Loucy (cell line): ENCODE data around the gene TMEM43.
"Not testable (repeated sequence)": the region's sequence is repeated elsewhere in the genome, so short reads cannot be mapped to it uniquely, and the experiment has no call there.

Source experiments
- H2AFZ ChIP-seq: fragments of 200-600 bp; sonication (generic); 2 replicates; pipeline ENCODE4 v1.6.0; 2016; ENCODE audit warnings: antibody characterized with exemption, mild to moderate bottlenecking, low read length, moderate library complexity
- H3F3A ChIP-seq: fragments of 200-600 bp; 2 replicates; pipeline ENCODE4 v1.6.0; 2016; ENCODE audit warnings: antibody characterized with exemption, low read depth, mild to moderate bottlenecking
- H3K27me3 ChIP-seq: fragments of 200-600 bp; sonication (generic); 2 replicates; pipeline ENCODE4 v1.6.1; 2014; ENCODE audit warnings: low read length, mild to moderate bottlenecking; ENCODE audit not compliant: insufficient read depth, poor library complexity, severe bottlenecking
- H3K36me3 ChIP-seq: fragments of 200-600 bp; sonication (generic); 2 replicates; pipeline ENCODE4 v1.6.1; 2016; ENCODE audit warnings: low read length; ENCODE audit not compliant: insufficient read depth
- H3K4me1 ChIP-seq: fragments of 200-600 bp; sonication (generic); 2 replicates; pipeline ENCODE4 v1.5.1; 2014; ENCODE audit warnings: low read length, mild to moderate bottlenecking; ENCODE audit not compliant: insufficient read depth, poor library complexity, severe bottlenecking
- H3K4me2 ChIP-seq: fragments of 200-600 bp; sonication (generic); 2 replicates; pipeline ENCODE4 v1.6.0; 2014; ENCODE audit warnings: antibody characterized with exemption, low read length, low read depth, mild to moderate bottlenecking; ENCODE audit not compliant: poor library complexity, severe bottlenecking
- H3K4me3 ChIP-seq: fragments of 200-600 bp; sonication (generic); 2 replicates; pipeline ENCODE4 v1.5.1; 2014; ENCODE audit warnings: low read length, mild to moderate bottlenecking, mixed read lengths; ENCODE audit not compliant: poor library complexity, severe bottlenecking
- H3K79me2 ChIP-seq: fragments of 200-600 bp; sonication (generic); 2 replicates; pipeline ENCODE4 v1.6.1; 2014; ENCODE audit warnings: low read length; ENCODE audit not compliant: insufficient read depth
- H3K9ac ChIP-seq: fragments of 200-600 bp; sonication (generic); 2 replicates; pipeline ENCODE4 v1.6.0; 2014; ENCODE audit warnings: mild to moderate bottlenecking, low read depth, low read length, moderate library complexity; ENCODE audit not compliant: poor library complexity, severe bottlenecking
- H3K9me2 ChIP-seq: fragments of 200-600 bp; sonication (generic); replicated peaks from 2 replicates; pipeline ENCODE4 v1.6.1; 2016; ENCODE audit warnings: low read depth, low read length, mixed read lengths
- H3K9me3 ChIP-seq: fragments of 200-600 bp; sonication (generic); 2 replicates; pipeline ENCODE4 v1.6.1; 2014; ENCODE audit warnings: mild to moderate bottlenecking, antibody characterized with exemption, low read length, low read depth; ENCODE audit not compliant: insufficient read depth
- H4K20me1 ChIP-seq: fragments of 200-600 bp; sonication (generic); 2 replicates; pipeline ENCODE4 v1.6.0; 2014; ENCODE audit warnings: antibody characterized with exemption, low read length, mild to moderate bottlenecking; ENCODE audit not compliant: insufficient read depth, poor library complexity, severe bottlenecking
- EZH2phosphoT487 ChIP-seq: fragments of 200-600 bp; IDR thresholded peaks from 2 replicates; pipeline ENCODE4 v1.6.1; 2018; ENCODE audit warnings: antibody characterized with exemption, mild to moderate bottlenecking, moderate library complexity, borderline replicate concordance
- TF ChIP-seq, protein P1 (sequence below): fragments of 200-600 bp; sonication (generic); conservative IDR thresholded peaks from 2 replicates; pipeline ENCODE4 v1.5.1; 2014; ENCODE audit warnings: mild to moderate bottlenecking, antibody characterized with exemption, low read length

TMEM43 gene, protein sequence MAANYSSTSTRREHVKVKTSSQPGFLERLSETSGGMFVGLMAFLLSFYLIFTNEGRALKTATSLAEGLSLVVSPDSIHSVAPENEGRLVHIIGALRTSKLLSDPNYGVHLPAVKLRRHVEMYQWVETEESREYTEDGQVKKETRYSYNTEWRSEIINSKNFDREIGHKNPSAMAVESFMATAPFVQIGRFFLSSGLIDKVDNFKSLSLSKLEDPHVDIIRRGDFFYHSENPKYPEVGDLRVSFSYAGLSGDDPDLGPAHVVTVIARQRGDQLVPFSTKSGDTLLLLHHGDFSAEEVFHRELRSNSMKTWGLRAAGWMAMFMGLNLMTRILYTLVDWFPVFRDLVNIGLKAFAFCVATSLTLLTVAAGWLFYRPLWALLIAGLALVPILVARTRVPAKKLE

DNA sequence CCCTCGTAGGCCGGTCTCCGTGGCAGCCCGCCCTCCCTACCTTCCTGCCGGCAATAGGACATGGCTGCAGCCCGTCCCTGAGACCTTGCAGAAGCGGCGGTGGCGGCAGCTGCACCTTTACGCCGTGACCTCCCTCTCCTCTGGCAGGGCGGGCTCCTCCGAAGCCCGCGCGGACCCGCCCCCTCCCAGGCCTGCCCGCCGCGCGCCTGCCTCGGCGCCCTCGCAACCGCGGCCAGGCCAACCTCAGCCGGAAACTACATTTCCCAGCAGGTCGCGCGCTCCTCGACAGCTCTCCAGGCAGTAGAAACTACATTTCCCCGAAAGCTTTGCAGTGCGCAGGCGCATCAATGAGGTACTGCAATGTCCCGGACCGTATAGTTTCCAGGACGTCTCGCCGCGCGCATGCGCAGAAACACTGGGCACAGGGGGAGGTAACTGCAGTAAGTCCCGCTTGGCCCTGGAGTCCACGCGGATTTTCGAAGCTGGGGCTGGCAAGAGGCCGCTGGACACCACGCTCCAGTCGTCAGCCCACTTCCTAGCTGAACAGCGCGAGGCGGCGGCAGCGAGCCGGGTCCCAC lies at the start of gene TMEM43, which contains the start of gene CHCHD4:
TSS of gene TMEM43 (plus strand) at position 438 of the 578 bp plus-strand sequence. CDS start 142 bp downstream, outside the sequence.
TSS of gene CHCHD4 (minus strand) at position 256 of the 578 bp plus-strand sequence. CDS start at position 62, 194 bp downstream.
- no peaks in the 10 kb centered on the region for H3K9me2 ChIP-seq
- TF ChIP-seq, protein P1, sequence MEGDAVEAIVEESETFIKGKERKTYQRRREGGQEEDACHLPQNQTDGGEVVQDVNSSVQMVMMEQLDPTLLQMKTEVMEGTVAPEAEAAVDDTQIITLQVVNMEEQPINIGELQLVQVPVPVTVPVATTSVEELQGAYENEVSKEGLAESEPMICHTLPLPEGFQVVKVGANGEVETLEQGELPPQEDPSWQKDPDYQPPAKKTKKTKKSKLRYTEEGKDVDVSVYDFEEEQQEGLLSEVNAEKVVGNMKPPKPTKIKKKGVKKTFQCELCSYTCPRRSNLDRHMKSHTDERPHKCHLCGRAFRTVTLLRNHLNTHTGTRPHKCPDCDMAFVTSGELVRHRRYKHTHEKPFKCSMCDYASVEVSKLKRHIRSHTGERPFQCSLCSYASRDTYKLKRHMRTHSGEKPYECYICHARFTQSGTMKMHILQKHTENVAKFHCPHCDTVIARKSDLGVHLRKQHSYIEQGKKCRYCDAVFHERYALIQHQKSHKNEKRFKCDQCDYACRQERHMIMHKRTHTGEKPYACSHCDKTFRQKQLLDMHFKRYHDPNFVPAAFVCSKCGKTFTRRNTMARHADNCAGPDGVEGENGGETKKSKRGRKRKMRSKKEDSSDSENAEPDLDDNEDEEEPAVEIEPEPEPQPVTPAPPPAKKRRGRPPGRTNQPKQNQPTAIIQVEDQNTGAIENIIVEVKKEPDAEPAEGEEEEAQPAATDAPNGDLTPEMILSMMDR, result no peak
- no peak for TF ChIP-seq EZH2phosphoT487
- peaks cover 68% of the 10 kb centered on the region for H3K4me1 ChIP-seq
- peaks cover 33% of the 10 kb centered on the region for H4K20me1 ChIP-seq
- H3K79me2 ChIP-seq, result peaks cover 65% of the 10 kb centered on the region
- peak within 1 kb of the TSS; percentile 87 for H3K4me3 ChIP-seq
- H3F3A ChIP-seq, result no peaks in the 10 kb centered on the region
- H3K9me3 ChIP-seq, result no peaks in the 10 kb centered on the region
- no peaks in the 10 kb centered on the region; the same call in 1 of the 2 replicates for H3K36me3 ChIP-seq
- H3K9ac ChIP-seq, result peak within 1 kb of the TSS; percentile 88
- no peaks in the 10 kb centered on the region for H3K27me3 ChIP-seq
- peak within 1 kb of the TSS; percentile 92 for H2AFZ ChIP-seq
- H3K4me2 ChIP-seq, result peak within 1 kb of the TSS; percentile 90

GRCh38 chr3:14075233-14075632 lies 49.6 kb upstream of the TMEM43 start:
- not testable (repeated sequence) for H3K9ac ChIP-seq, H3K36me3 ChIP-seq, H3K27me3 ChIP-seq, H3K4me2 ChIP-seq, H3K9me2 ChIP-seq, H2AFZ ChIP-seq, H3K4me1 ChIP-seq, H3K4me3 ChIP-seq, H4K20me1 ChIP-seq, H3K79me2 ChIP-seq, H3F3A ChIP-seq, H3K9me3 ChIP-seq

- H3K79me2 ChIP-seq, result no peaks in the 10 kb centered on the region
- no peaks in the 10 kb centered on the region for H4K20me1 ChIP-seq
- H3K4me2 ChIP-seq, result no peak overlapping the region
- no peaks in the 10 kb centered on the region for H3K4me1 ChIP-seq
- TF ChIP-seq, protein P1, result no peak
- no peak for TF ChIP-seq EZH2phosphoT487
- H2AFZ ChIP-seq, result no peak overlapping the region
- H3K4me3 ChIP-seq, result no peak overlapping the region
- H3K9me3 ChIP-seq, result no peaks in the 10 kb centered on the region
- no peaks in the 10 kb centered on the region for H3K36me3 ChIP-seq
- H3K9ac ChIP-seq, result no peak overlapping the region
- H3K27me3 ChIP-seq, result no peaks in the 10 kb centered on the region
- no peaks in the 10 kb centered on the region for H3K9me2 ChIP-seq
- H3F3A ChIP-seq, result no peaks in the 10 kb centered on the region
These were observed 47.5 kb upstream of the TMEM43 start for GRCh38 chr3:14077310-14077709.
